Loucy (cell line): ENCODE results near the gene ANKS3.

ENCODE experiments used
- H2AFZ ChIP-seq: fragments of 200-600 bp; sonication (generic); 2 replicates; pipeline ENCODE4 v1.6.0; 2016; ENCODE audit warnings: antibody characterized with exemption, mild to moderate bottlenecking, low read length, moderate library complexity
- H3F3A ChIP-seq: fragments of 200-600 bp; 2 replicates; pipeline ENCODE4 v1.6.0; 2016; ENCODE audit warnings: antibody characterized with exemption, low read depth, mild to moderate bottlenecking
- H3K27me3 ChIP-seq: fragments of 200-600 bp; sonication (generic); 2 replicates; pipeline ENCODE4 v1.6.1; 2014; ENCODE audit warnings: low read length, mild to moderate bottlenecking; ENCODE audit not compliant: insufficient read depth, poor library complexity, severe bottlenecking
- H3K36me3 ChIP-seq: fragments of 200-600 bp; sonication (generic); 2 replicates; pipeline ENCODE4 v1.6.1; 2016; ENCODE audit warnings: low read length; ENCODE audit not compliant: insufficient read depth
- H3K4me1 ChIP-seq: fragments of 200-600 bp; sonication (generic); 2 replicates; pipeline ENCODE4 v1.5.1; 2014; ENCODE audit warnings: low read length, mild to moderate bottlenecking; ENCODE audit not compliant: insufficient read depth, poor library complexity, severe bottlenecking
- H3K4me2 ChIP-seq: fragments of 200-600 bp; sonication (generic); 2 replicates; pipeline ENCODE4 v1.6.0; 2014; ENCODE audit warnings: antibody characterized with exemption, low read length, low read depth, mild to moderate bottlenecking; ENCODE audit not compliant: poor library complexity, severe bottlenecking
- H3K4me3 ChIP-seq: fragments of 200-600 bp; sonication (generic); 2 replicates; pipeline ENCODE4 v1.5.1; 2014; ENCODE audit warnings: low read length, mild to moderate bottlenecking, mixed read lengths; ENCODE audit not compliant: poor library complexity, severe bottlenecking
- H3K79me2 ChIP-seq: fragments of 200-600 bp; sonication (generic); 2 replicates; pipeline ENCODE4 v1.6.1; 2014; ENCODE audit warnings: low read length; ENCODE audit not compliant: insufficient read depth
- H3K9ac ChIP-seq: fragments of 200-600 bp; sonication (generic); 2 replicates; pipeline ENCODE4 v1.6.0; 2014; ENCODE audit warnings: mild to moderate bottlenecking, low read depth, low read length, moderate library complexity; ENCODE audit not compliant: poor library complexity, severe bottlenecking
- H3K9me2 ChIP-seq: fragments of 200-600 bp; sonication (generic); replicated peaks from 2 replicates; pipeline ENCODE4 v1.6.1; 2016; ENCODE audit warnings: low read depth, low read length, mixed read lengths
- H3K9me3 ChIP-seq: fragments of 200-600 bp; sonication (generic); 2 replicates; pipeline ENCODE4 v1.6.1; 2014; ENCODE audit warnings: mild to moderate bottlenecking, antibody characterized with exemption, low read length, low read depth; ENCODE audit not compliant: insufficient read depth
- H4K20me1 ChIP-seq: fragments of 200-600 bp; sonication (generic); 2 replicates; pipeline ENCODE4 v1.6.0; 2014; ENCODE audit warnings: antibody characterized with exemption, low read length, mild to moderate bottlenecking; ENCODE audit not compliant: insufficient read depth, poor library complexity, severe bottlenecking
- CTCF ChIP-seq: fragments of 200-600 bp; sonication (generic); conservative IDR thresholded peaks from 2 replicates; pipeline ENCODE4 v1.5.1; 2014; ENCODE audit warnings: mild to moderate bottlenecking, antibody characterized with exemption, low read length
- EZH2phosphoT487 ChIP-seq: fragments of 200-600 bp; IDR thresholded peaks from 2 replicates; pipeline ENCODE4 v1.6.1; 2018; ENCODE audit warnings: antibody characterized with exemption, mild to moderate bottlenecking, moderate library complexity, borderline replicate concordance

Gene ANKS3

DNA sequence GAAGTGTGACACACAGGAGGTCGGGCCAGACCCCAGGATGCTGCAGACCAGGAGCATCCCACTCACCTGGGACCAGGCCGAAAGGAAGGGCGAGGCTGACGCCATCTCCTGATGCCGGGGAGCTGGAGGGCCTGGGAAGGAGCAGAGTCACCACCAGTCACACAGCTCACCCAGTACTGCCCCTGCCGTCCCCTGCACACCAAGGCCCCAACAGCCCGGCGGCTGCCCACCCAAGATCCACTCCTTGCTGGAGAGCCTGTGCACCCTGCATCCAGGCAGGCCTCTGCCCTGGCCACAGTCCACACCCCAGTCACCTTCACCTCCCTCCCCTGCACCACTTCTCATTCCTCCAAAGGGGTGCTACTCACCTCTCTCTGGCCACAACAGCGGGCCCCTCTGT, 28.1 kb upstream of the ANKS3 start:
- Histone ChIP-seq H3K9me3 (no peaks in the 10 kb centered on the region), H3F3A (no peaks in the 10 kb centered on the region), H3K9ac (no peak overlapping the region), H3K36me3 (no peaks in the 10 kb centered on the region), H2AFZ (no peak overlapping the region), H3K4me1 (no peaks in the 10 kb centered on the region), H3K4me3 (no peak overlapping the region), H3K27me3 (no peaks in the 10 kb centered on the region), H3K79me2 (peaks cover 14% of the 10 kb centered on the region), H3K4me2 (no peak overlapping the region), H3K9me2 (no peaks in the 10 kb centered on the region), H4K20me1 (no peaks in the 10 kb centered on the region)
- no peak for TF ChIP-seq CTCF
- TF ChIP-seq EZH2phosphoT487 = no peak

DNA sequence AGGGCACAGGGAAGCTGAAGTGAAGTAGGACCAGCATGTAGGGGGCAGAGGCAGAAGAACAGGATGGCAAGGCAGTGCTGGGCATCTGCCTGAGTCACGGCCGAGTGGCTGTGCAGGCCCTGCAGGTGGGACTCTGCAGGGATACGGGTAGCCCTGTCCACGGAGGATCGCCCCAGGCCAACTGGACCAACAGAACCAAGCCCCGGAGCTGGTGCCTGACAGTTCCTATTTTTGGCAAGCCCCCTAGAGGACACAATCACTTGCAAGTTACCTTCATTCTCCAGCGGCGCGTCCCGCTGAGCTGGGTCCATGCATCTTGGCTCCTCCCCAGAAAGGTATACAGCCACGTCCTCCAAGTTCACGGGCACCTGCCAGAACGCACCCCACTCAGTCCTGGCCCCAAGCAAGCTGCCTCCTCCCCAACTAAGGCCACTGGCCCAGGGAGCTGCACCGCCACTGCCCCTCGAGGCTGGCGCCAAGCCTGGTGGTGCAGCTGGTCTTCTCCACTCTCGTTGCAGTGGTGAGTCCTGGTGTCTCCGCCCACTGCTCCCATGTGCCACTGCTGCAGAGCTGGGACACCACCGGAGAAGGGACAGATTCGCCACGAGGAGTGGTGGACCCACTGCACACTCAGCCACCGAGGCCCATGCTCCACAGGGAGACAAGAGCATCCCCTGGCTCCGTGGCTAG, 26.3 kb upstream of the ANKS3 start:
- H3K27me3 ChIP-seq = no peaks in the 10 kb centered on the region
- no peaks in the 10 kb centered on the region for H3K36me3 ChIP-seq
- H3F3A ChIP-seq = no peaks in the 10 kb centered on the region
- H3K9me2 ChIP-seq = no peaks in the 10 kb centered on the region
- H3K79me2 ChIP-seq = 0 out of 2 replicates have a peak, but pooled peaks cover 3% of the 10 kb centered on the region
- no peak overlapping the region for H3K4me2 ChIP-seq
- no peak for TF ChIP-seq CTCF
- TF ChIP-seq EZH2phosphoT487 = no peak
- H3K9ac ChIP-seq = no peak overlapping the region
- no peak overlapping the region for H3K4me3 ChIP-seq
- no peaks in the 10 kb centered on the region for H4K20me1 ChIP-seq
- no peak overlapping the region for H2AFZ ChIP-seq
- no peaks in the 10 kb centered on the region for H3K4me1 ChIP-seq
- H3K9me3 ChIP-seq = no peaks in the 10 kb centered on the region

DNA sequence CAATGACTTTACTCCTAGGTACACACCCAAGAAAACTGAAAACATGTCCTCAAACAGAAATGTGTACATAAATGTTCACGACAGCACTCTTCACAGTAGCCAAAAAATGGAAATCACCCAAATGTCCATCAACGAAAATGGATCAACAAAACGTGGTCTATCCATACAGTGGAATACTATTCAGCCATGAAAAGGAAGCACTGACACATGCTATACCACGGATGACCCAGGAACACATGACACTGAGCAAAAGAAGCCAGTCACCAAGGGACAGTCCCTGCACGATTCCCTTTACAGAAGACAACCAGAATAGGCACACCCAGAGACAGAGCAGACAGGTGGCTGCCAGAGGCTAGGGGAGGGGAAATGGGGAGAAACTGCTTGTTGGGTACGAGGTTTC, 21.6 kb upstream of the ANKS3 start:
- Histone ChIP-seq H3K4me2 (no peak overlapping the region), H3K79me2 (no peaks in the 10 kb centered on the region), H3K4me1 (no peaks in the 10 kb centered on the region), H2AFZ (no peak overlapping the region), H3K4me3 (no peak overlapping the region), H3K9ac (no peak overlapping the region), H3K27me3 (no peaks in the 10 kb centered on the region), H3K9me3 (no peaks in the 10 kb centered on the region), H3F3A (no peaks in the 10 kb centered on the region), H3K9me2 (no peaks in the 10 kb centered on the region), H3K36me3 (peaks cover 5% of the 10 kb centered on the region; the same call in 1 of the 2 replicates), H4K20me1 (no peaks in the 10 kb centered on the region)
- TF ChIP-seq EZH2phosphoT487 (no peak), CTCF (no peak)
